Breast epithelium (tissue), 3 donors: ENCODE results near the gene TNS3.

Experiments
- POLR2A ChIP-seq: fragments of 450-650 bp; IDR thresholded peaks from one replicate; pipeline ENCODE4 v1.6.1; 2016; ENCODE audit warnings: antibody characterized with exemption, mild to moderate bottlenecking, moderate library complexity
- POLR2AphosphoS5 ChIP-seq, 3 donors: sonication (generic); formaldehyde crosslinking; IDR thresholded peaks; one replicate each; pipeline ENCODE4 v1.6.1; 2017; ENCODE audit warnings: antibody characterized with exemption in 3 of 3
- TF ChIP-seq, protein P1 (sequence below), 3 donors: fragments of 450-650 bp; IDR thresholded peaks; one replicate each; pipeline ENCODE4 v1.5.1; 2016 to 2017; ENCODE audit warnings: antibody characterized with exemption in 3 of 3, mild to moderate bottlenecking in 3 of 3, moderate library complexity in 3 of 3

DNA sequence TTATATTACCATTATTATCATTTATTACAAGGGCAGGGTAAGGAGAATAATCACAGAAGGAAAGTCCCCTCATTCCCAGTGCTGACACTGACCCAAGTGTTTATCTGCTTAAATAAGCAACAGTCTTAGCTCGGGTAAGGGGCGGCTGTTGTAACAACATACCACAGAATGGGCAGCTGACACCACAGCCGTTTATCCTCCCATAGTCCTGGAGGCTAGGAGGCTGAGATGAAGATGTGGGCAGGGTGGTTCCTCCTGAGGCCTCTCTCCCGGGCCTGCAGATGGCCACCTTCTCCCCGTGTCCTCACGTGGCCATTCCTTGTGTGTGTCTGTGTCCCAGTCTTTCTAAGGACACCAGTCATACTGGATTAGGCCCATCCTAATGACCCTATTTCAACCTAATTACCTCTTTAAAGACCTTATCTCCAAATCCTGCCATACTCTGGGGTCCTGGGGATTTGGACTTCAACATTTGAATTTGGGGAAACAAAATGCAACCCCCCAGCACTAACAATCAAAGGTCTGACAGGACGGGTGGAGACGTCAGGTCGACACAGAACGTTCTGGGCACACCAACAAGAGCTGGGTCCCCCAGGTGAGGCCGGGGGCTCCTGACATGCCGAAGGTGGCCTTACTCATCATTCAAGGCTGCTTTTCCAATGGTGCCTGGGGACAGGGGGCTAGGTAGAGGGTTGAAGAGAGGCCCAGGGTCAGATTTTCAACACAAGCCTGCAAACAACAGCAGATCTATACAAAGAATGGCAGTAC is 93.5 kb downstream of the TNS3 start:
- TF ChIP-seq POLR2A (no peak), POLR2AphosphoS5 (IDR thresholded peaks at IDR 0.05) (no peak)
- TF ChIP-seq, protein P1, sequence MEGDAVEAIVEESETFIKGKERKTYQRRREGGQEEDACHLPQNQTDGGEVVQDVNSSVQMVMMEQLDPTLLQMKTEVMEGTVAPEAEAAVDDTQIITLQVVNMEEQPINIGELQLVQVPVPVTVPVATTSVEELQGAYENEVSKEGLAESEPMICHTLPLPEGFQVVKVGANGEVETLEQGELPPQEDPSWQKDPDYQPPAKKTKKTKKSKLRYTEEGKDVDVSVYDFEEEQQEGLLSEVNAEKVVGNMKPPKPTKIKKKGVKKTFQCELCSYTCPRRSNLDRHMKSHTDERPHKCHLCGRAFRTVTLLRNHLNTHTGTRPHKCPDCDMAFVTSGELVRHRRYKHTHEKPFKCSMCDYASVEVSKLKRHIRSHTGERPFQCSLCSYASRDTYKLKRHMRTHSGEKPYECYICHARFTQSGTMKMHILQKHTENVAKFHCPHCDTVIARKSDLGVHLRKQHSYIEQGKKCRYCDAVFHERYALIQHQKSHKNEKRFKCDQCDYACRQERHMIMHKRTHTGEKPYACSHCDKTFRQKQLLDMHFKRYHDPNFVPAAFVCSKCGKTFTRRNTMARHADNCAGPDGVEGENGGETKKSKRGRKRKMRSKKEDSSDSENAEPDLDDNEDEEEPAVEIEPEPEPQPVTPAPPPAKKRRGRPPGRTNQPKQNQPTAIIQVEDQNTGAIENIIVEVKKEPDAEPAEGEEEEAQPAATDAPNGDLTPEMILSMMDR (IDR thresholded peaks at IDR 0.05), result no peak
